SK-MEL-5 (cell line): ENCODE data around the gene RBM18. TPM values are rescaled to one million over a fixed set of nuclear protein-coding genes. Genes with fewer than 3 reads are reported as not detected.

Source experiments
- DNase-seq: peaks from one replicate; pipeline ENCODE4 v3.0.0-alpha.2; 2016; ENCODE audit warnings: low read depth, low spot score
- in situ Hi-C: cut with HindIII; loops from 2 replicates; pipeline ENCODE4 v1.10.0; 2016; ENCODE audit warnings: low sequenced_read_pairs, high pct_unique_total_duplicates, low pct_unique_long_range_greater_than_20kb
- total RNA-seq: library from RNA; depleted of rRNA; stranded (reverse); fragments of >200 nt; shearing (Covaris generic); gene quantifications from 2 replicates; pipeline ENCODE4 v1.2.3, GENCODE V29; 2014; rRNA removed

The RBM18 gene
- total RNA-seq, 1 experiment from 2014 or later: 18.0 TPM

GRCh38 chr9:122192914-122193525 is 71.6 kb downstream of the RBM18 start:
- DNase-seq: no peak
- in situ Hi-C loops: no loop called here

- peak; percentile 24 for DNase-seq
- in situ Hi-C loops: no loop called here
These were observed 72.3 kb downstream of the RBM18 start for GRCh38 chr9:122192261-122192875.

- no peak for DNase-seq
- in situ Hi-C loops: no loop called here
These were observed 73.1 kb downstream of the RBM18 start for GRCh38 chr9:122191584-122191983.

GRCh38 chr9:122190597-122191381 is 73.9 kb downstream of the RBM18 start:
- no peak for DNase-seq
- in situ Hi-C loops: no loop called here

GRCh38 chr9:122188369-122188768 is 76.3 kb downstream of the RBM18 start:
- DNase-seq: no peak
- in situ Hi-C loops: no loop called here

Other genes starting within 250 kb of the RBM18 start
- 1.4 and 1.6 TPM in 2 replicates for gene TTLL11, start 171.5 kb downstream of the RBM18 start, total RNA-seq
- 68.6 and 82.0 TPM in 2 replicates for gene NDUFA8, start 105.1 kb downstream of the RBM18 start, total RNA-seq
- gene MORN5, start 104.9 kb downstream of the RBM18 start, total RNA-seq: 0.32 TPM in 1 of 2 replicates, not detected in the other
- 2.3 and 2.4 TPM in 2 replicates for gene LHX6, start 35.9 kb downstream of the RBM18 start, total RNA-seq
- gene MRRF, start within 50 bp of the RBM18 start, total RNA-seq: 94.4 and 101 TPM in 2 replicates
- 0.03 and 0.53 TPM in 2 replicates for gene PTGS1, start 106.2 kb upstream of the RBM18 start, total RNA-seq
- gene OR1J1, start 213.1 kb upstream of the RBM18 start, total RNA-seq: not detected in 2 replicates
- gene OR1J2, start 246.0 kb upstream of the RBM18 start, total RNA-seq: not detected in 2 replicates